ENCODE data around the gene IRX4. TPM values are rescaled to one million over a fixed set of nuclear protein-coding genes. Genes with fewer than 3 reads are reported as not detected.

Gene IRX4
- total RNA-seq, 4 donors from 2014 or later: 0.68 to 3.5 TPM; not detected in 2

GRCh38 chr5:1858436-1858835 lies 24.3 kb downstream of the IRX4 start:
- TF ChIP-seq CTCF (IDR thresholded peaks at IDR 0.05; ENCODE audit: low read depth): no peak

GRCh38 chr5:1857256-1857600 lies 25.5 kb downstream of the IRX4 start:
- no peak for TF ChIP-seq CTCF (IDR thresholded peaks at IDR 0.05; ENCODE audit: low read depth)

- no peak for TF ChIP-seq CTCF (IDR thresholded peaks at IDR 0.05; ENCODE audit: low read depth)
These were observed 26.0 kb downstream of the IRX4 start for GRCh38 chr5:1856596-1857255.

- TF ChIP-seq CTCF (IDR thresholded peaks at IDR 0.05; ENCODE audit: low read depth): no peak
These were observed 27.1 kb downstream of the IRX4 start for GRCh38 chr5:1855596-1855995.

GRCh38 chr5:1855075-1855474 lies 27.6 kb downstream of the IRX4 start:
- no peak for TF ChIP-seq CTCF (IDR thresholded peaks at IDR 0.05; ENCODE audit: low read depth)

- no peak for TF ChIP-seq CTCF (IDR thresholded peaks at IDR 0.05; ENCODE audit: low read depth)
These were observed 29.2 kb downstream of the IRX4 start for GRCh38 chr5:1853531-1853930.

- no peak for TF ChIP-seq CTCF (IDR thresholded peaks at IDR 0.05; ENCODE audit: low read depth)
These were observed 30.3 kb downstream of the IRX4 start for GRCh38 chr5:1852324-1852947.
